GM19438 (cell line): Measurements from ENCODE around the gene BIRC6.
"Not testable (repeated sequence)": the region's sequence is repeated elsewhere in the genome, so short reads cannot be mapped to it uniquely, and the experiment has no call there.

Experiments
- ATAC-seq: cut with Tn5 transposase; IDR thresholded peaks from one replicate; pipeline ENCODE4 v1.9.1; 2021; ENCODE audit warnings: low read depth; ENCODE audit not compliant: unreplicated experiment

Gene BIRC6

DNA sequence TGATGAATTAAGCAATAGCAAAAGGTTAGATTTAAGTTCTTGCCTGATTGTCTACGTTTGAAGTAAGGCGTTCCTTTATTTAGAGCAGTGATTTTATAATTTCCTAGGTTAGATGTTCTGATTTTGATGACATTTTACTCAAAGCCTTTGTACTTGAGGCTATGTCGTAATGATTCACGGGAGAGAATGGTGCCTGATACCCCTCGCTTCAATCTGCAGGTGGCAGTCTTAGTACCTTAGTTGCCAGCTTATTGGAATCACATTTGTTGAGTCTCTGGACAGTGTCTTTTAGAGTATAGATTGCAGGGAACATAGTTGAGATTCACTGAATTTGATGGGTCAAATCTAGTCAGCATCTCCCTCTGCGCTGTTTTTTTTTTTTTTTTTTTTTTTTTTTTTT lies 89.5 kb downstream of the BIRC6 start:
- no peak for ATAC-seq

- no peak for ATAC-seq
These were observed 94.0 kb downstream of the BIRC6 start for GRCh38 chr2:32450851-32451250.

- no peak for ATAC-seq
These were observed 95.7 kb downstream of the BIRC6 start for GRCh38 chr2:32452338-32453064.

DNA sequence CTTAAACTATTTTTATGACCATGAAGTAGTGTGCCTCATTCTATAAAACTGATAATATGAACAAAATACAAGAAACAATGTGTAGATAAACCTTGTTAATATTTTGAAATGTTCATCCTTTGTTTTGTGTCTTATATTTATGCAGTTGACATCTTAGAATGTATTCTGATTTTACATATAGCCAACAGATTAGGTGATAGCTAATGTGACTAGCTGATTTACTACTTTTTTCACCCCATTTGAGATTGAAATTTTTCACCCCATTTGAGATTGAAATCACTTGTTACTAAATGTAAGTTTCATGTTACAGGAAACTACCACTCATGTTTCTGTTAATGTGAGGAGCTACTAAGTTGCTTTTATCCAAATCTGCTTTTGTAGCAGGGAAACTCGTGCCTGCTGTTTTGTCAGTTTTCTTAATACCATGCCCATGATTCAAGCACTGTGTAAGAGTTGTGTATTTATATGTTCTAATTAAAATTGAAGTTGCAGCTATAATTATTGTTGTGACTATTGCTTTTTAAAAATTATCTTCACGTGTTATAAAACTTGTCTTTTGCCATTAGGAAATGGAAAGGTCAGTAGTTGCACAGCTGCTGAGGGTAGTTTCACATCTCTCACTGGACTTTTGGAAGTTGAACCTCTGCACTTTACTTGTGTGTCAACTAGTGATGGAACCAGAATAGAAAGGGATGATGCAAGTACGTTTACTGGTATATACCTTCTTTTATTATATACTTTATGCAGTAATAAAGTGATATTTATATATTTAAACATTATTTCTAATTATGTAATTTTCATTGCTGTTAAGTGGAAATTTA lies 96.6 kb downstream of the BIRC6 start:
- ATAC-seq = no peak

DNA sequence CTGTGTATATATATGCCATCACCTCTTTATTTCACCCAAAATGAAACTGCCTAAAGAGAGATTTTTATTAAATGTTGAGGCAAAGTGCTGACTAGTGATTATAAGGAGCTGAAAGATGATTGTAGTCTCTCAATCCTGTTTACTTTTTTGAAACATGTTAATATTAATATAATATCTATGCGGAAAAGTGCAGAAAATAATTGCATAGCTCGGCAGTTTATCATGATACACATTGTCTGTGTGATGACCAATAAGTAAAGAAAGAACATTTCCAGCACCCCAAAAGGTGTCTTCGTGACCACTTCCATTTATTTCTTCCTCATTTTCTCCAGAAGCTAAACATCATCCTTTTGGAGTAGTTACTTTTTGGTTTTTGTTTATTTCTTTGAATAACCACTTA lies 99.0 kb downstream of the BIRC6 start:
- ATAC-seq = no peak

- no peak for ATAC-seq
These were observed 100.0 kb downstream of the BIRC6 start for GRCh38 chr2:32456808-32457207.

DNA sequence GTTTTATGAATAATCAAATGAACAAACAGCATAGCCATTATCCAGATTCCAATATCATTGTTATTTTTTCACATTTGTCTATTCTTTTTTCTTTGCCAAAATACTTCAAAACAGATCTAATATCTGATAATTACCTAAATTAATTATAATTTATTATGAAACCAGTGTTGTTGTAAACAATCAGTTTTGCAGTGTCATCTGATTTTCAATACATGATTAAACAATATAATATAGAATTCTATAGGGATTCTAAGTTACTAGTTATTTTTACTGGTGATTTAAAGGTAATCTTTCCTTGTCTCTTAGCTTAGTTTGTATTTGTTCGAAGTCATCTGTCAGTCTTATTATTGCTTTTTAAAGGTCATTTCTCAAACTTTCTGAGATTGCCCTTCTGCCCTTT lies 101.0 kb downstream of the BIRC6 start:
- no peak for ATAC-seq

GRCh38 chr2:32460861-32461260 lies 104.0 kb downstream of the BIRC6 start:
- not testable (repeated sequence) for ATAC-seq

DNA sequence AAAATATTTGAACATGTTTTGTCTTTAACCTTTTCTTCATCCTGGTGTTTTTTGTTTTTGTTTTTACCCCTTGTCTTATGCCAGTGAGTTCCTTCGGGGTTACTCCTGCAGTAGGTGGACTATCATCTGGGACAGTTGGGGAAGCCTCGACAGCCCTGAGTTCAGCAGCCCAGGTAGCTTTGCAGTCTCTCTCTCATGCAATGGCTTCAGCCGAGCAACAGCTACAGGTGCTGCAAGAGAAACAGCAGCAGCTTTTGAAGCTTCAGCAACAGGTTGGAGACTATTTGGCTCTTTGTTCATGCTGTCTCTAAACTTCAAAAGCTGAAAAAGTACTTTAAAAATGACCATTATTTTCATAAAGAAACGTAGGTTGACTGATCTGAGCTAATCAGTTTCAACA lies 106.3 kb downstream of the BIRC6 start:
- no peak for ATAC-seq

GRCh38 chr2:32464431-32464830 lies 107.6 kb downstream of the BIRC6 start:
- ATAC-seq = no peak

DNA sequence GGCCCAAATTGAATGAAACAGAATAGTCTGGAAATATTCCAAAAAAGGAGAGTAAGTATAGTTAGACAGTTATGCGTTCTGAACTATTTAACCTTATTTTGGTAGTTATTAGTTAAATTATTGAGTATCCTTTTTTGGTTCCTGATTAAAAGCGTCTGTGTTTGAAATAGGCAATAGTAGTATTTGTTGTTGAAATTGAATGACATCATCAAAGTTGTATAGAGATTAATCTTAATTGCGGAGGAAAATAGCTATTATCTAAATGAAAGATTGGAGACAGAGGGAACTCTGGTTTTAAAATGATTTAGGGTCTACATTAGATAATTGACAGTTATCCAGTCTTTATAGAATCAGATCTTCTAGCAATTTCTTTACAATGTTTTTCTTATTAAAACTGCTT lies 115.8 kb downstream of the BIRC6 start:
- ATAC-seq = no peak

GRCh38 chr2:32474381-32474780 lies 117.6 kb downstream of the BIRC6 start:
- no peak for ATAC-seq

GRCh38 chr2:32478889-32479620 lies 122.2 kb downstream of the BIRC6 start:
- ATAC-seq = no peak

DNA sequence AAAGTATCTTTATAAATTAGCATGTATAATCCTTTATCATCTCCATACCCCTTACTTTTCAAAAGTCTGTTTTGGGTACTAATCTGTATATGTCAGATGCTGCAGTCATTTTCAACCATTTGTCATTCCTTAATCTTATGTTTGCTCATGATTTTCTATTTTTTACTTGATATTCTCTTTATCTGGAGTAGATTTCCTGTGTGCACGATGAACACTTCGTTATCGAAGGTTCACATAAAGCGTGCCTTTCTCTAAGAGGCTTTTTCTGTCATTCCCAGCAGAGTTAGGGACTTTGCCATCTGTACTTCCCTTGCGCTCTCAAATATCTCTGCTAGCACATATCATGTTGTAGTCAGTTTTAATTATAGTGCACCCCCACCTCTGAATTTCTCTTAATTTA lies 123.2 kb downstream of the BIRC6 start:
- no peak for ATAC-seq

- ATAC-seq = no peak
These were observed 125.6 kb downstream of the BIRC6 start for GRCh38 chr2:32482471-32482870.

- ATAC-seq = no peak
These were observed 128.1 kb downstream of the BIRC6 start for GRCh38 chr2:32484937-32485336.

DNA sequence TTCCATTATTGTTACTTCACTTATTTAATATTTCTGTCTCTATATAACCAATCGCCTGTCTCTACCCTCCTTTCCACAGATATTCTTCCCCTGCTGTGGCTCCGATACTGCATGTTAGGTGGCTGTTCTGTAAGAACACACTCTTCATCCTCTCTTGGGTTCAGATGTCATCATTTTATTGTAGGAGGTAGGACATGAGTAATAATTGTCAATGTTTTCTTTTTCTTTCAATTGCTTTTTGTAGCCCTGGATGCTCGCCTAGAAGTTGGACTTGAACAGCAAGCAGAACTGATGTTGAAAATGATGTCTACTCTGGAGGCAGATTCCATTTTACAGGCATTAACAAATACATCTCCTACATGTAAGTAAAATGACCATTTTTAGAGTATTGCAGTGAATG lies 128.6 kb downstream of the BIRC6 start:
- ATAC-seq = no peak

GRCh38 chr2:32489061-32489460 lies 132.2 kb downstream of the BIRC6 start:
- no peak for ATAC-seq

- ATAC-seq = no peak
These were observed 134.5 kb downstream of the BIRC6 start for GRCh38 chr2:32491346-32491745.

GRCh38 chr2:32495139-32495538 lies 138.3 kb downstream of the BIRC6 start:
- no peak for ATAC-seq

DNA sequence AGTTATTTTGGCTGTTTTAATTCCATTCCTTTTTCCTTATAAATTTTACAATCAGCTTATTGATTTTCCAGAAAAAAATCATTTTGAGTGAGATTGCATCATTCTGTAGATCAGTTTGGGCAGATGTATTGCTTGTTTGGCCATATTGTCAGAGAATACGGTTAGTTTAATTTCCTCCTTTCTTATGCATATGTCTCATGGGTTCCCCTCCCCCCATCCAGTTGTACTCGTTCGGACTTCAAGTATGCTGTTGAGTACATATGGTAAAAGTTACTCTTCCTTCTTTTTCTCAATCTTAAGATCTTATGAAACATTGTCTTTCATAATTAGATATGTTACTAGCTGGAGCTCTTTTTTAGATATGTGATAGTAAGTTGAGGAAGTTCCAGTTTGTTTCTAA lies 139.8 kb downstream of the BIRC6 start:
- ATAC-seq = no peak
